Adipocyte (in vitro differentiated cells): ENCODE results near the gene CEP76.

ENCODE experiments used
- DNase-seq: peaks from one replicate; pipeline ENCODE4 v3.0.0-alpha.2; 2015; ENCODE audit warnings: low read depth
- H3K27me3 ChIP-seq: replicated peaks from 2 replicates; pipeline ENCODE4 v1.7.0; 2013; ENCODE audit warnings: mild to moderate bottlenecking, low read length, moderate library complexity; ENCODE audit not compliant: control insufficient read depth, insufficient read depth
- H3K36me3 ChIP-seq: 2 replicates; pipeline ENCODE4 v1.7.0; 2013; ENCODE audit warnings: low read length, mild to moderate bottlenecking, moderate library complexity; ENCODE audit not compliant: control insufficient read depth, insufficient read depth, severe bottlenecking
- H3K4me1 ChIP-seq: 2 replicates; pipeline ENCODE4 v1.7.0; 2013; ENCODE audit warnings: mild to moderate bottlenecking, low read length, moderate library complexity; ENCODE audit not compliant: control insufficient read depth, insufficient read depth
- H3K4me3 ChIP-seq: 2 replicates; pipeline ENCODE4 v1.7.0; 2013; ENCODE audit warnings: mild to moderate bottlenecking, low read length, moderate library complexity
- H3K9ac ChIP-seq: 2 replicates; pipeline ENCODE4 v1.7.0; 2013; ENCODE audit warnings: mild to moderate bottlenecking, low read length, moderate library complexity
- H3K9me3 ChIP-seq: 2 replicates; pipeline ENCODE4 v1.7.0; 2013; ENCODE audit warnings: mild to moderate bottlenecking, low read length, moderate library complexity; ENCODE audit not compliant: control insufficient read depth

Gene CEP76

GRCh38 chr18:12701161-12701560 lies 1.4 kb downstream of the CEP76 start:
- peaks cover 32% of the 10 kb centered on the region for H3K4me1 ChIP-seq
- H3K9ac ChIP-seq: peak overlapping the region; percentile 100
- peaks cover 12% of the 10 kb centered on the region for H3K36me3 ChIP-seq
- no peaks in the 10 kb centered on the region for H3K27me3 ChIP-seq
- DNase-seq: peak; percentile 13
- H3K4me3 ChIP-seq: peak overlapping the region; percentile 100
- H3K9me3 ChIP-seq: no peaks in the 10 kb centered on the region

GRCh38 chr18:12699747-12700146 lies 2.8 kb downstream of the CEP76 start:
- Histone ChIP-seq H3K4me3 (no peak overlapping the region), H3K27me3 (no peaks in the 10 kb centered on the region), H3K9me3 (no peaks in the 10 kb centered on the region), H3K4me1 (peaks cover 28% of the 10 kb centered on the region), H3K36me3 (peaks cover 12% of the 10 kb centered on the region), H3K9ac (no peak overlapping the region)
- no peak for DNase-seq

DNA sequence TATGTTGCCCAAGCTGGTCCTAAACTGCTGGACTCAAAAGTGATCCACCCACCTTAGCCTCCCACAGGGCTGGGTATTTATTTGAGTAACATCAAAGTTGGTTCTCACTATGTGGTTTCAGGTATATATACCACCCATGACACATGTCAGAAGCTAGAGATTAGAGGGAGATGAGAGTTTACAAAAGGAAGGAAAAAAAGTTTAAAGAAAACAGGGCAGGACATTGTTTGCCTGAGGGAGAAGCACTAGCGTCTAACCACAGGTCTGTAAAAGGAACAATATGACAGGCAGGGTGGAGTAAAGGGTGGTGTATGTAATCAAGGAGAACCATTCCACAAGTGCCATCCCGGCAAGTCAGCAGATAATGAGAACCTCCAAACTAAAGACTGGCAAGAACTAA lies 8.5 kb downstream of the CEP76 start:
- H3K36me3 ChIP-seq: peaks cover 14% of the 10 kb centered on the region
- H3K9ac ChIP-seq: no peak overlapping the region
- H3K4me3 ChIP-seq: no peak overlapping the region
- H3K9me3 ChIP-seq: no peaks in the 10 kb centered on the region
- DNase-seq: peak; percentile 22
- no peaks in the 10 kb centered on the region for H3K4me1 ChIP-seq
- H3K27me3 ChIP-seq: no peaks in the 10 kb centered on the region

- Histone ChIP-seq H3K9me3 (no peaks in the 10 kb centered on the region), H3K9ac (no peak overlapping the region), H3K4me1 (no peaks in the 10 kb centered on the region), H3K36me3 (peaks cover 11% of the 10 kb centered on the region), H3K27me3 (no peaks in the 10 kb centered on the region), H3K4me3 (no peak overlapping the region)
- no peak for DNase-seq
Observed at GRCh38 chr18:12692206-12692605, 10.3 kb downstream of the CEP76 start.

GRCh38 chr18:12689256-12689850 lies 13.2 kb downstream of the CEP76 start:
- H3K27me3 ChIP-seq: no peaks in the 10 kb centered on the region
- H3K36me3 ChIP-seq: peaks cover 7% of the 10 kb centered on the region
- no peaks in the 10 kb centered on the region for H3K4me1 ChIP-seq
- no peaks in the 10 kb centered on the region for H3K9me3 ChIP-seq
- no peak overlapping the region for H3K4me3 ChIP-seq
- no peak overlapping the region for H3K9ac ChIP-seq
- DNase-seq: no peak

DNA sequence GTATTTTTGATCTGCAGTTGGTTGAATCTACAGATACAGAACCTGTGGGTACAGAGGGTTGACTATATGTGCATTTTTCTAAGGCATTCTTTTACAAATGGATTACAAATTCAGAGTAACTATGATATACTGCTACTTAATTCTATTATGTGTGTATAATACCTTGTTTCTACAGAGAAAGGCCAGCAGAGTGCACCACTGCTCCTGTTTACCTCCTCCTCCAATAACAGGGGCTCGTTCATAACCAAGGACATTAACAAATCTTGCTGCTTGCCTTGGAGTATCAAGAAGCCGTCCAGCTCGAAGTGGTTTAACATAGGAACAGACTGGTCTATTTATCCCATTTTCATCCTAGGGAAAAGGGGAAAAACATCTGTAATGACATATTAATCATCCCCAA lies 16.4 kb downstream of the CEP76 start:
- Histone ChIP-seq H3K9ac (no peak overlapping the region), H3K4me3 (no peak overlapping the region), H3K9me3 (no peaks in the 10 kb centered on the region), H3K27me3 (no peaks in the 10 kb centered on the region), H3K36me3 (peaks cover 4% of the 10 kb centered on the region), H3K4me1 (no peaks in the 10 kb centered on the region)
- DNase-seq: no peak

GRCh38 chr18:12679183-12679786 lies 23.2 kb downstream of the CEP76 start:
- peak; percentile 69 for DNase-seq
- Histone ChIP-seq H3K9ac (peak overlapping the region; percentile 74), H3K36me3 (peaks cover 19% of the 10 kb centered on the region), H3K27me3 (no peaks in the 10 kb centered on the region), H3K4me1 (peaks cover 12% of the 10 kb centered on the region), H3K9me3 (no peaks in the 10 kb centered on the region), H3K4me3 (peak overlapping the region; percentile 52)

DNA sequence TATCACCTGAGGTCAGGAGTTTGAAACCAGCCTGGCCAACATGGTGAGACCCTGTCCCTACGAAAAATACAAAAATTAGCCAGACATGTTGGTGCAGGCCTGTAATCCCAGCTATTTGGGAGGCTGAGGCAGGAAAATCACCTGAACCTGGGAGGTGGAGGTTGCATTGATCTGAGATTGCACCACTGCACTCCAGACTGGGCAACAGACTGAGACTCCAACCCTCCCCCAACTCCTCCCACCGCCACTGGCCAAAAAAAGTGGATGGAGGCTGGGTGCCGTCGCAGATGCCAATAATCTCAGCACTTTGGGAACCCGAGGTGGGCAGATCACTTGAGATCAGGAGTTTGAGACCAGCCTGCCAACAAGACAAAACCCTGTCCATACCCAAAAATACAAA lies 34.5 kb downstream of the CEP76 start:
- Histone ChIP-seq H3K4me3 (no peak overlapping the region), H3K9me3 (no peaks in the 10 kb centered on the region), H3K4me1 (no peaks in the 10 kb centered on the region), H3K36me3 (peaks cover 7% of the 10 kb centered on the region), H3K9ac (no peak overlapping the region), H3K27me3 (no peaks in the 10 kb centered on the region)
- no peak for DNase-seq

DNA sequence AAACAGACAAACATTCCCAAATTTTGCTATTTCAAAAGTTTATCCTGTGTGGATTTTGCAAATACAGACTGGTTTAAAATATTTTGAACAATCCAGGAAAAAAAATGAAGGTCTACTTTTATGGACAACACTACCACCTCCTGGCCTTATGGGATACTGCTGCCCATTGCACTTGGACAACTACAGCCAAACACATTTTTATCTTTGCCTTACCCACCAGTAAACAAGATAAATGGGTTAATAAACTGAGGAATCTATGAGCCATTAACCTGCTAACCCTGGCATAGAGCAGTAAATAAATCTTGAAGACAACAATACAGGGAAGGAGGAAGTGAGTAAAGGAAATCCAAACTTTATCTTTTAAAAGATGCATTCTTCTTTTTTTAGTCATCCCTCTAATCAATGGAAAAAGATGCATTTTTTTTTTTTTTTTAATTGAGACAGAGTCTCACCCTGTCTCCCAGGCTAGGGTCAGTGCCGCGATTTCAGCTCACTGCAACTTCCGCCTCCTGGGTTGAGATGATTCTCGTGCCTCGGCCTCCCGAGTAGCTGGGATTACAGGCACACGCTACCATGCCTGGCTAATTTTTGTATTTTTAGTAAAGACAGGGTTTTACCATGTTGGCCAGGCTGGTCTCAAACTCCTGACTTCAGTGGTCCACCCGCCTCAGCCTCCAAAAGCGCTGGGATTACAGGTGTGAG lies 42.5 kb downstream of the CEP76 start:
- H3K9ac ChIP-seq: no peak overlapping the region
- no peaks in the 10 kb centered on the region for H3K9me3 ChIP-seq
- DNase-seq: peak; percentile 88
- H3K27me3 ChIP-seq: no peaks in the 10 kb centered on the region
- H3K36me3 ChIP-seq: no peaks in the 10 kb centered on the region
- H3K4me1 ChIP-seq: peaks cover 15% of the 10 kb centered on the region
- H3K4me3 ChIP-seq: no peak overlapping the region

GRCh38 chr18:12658426-12659138 lies 43.9 kb downstream of the CEP76 start:
- Histone ChIP-seq H3K4me1 (peaks cover 18% of the 10 kb centered on the region), H3K27me3 (no peaks in the 10 kb centered on the region), H3K4me3 (peak overlapping the region; percentile 97), H3K9me3 (no peaks in the 10 kb centered on the region), H3K9ac (peak overlapping the region; percentile 77), H3K36me3 (no peaks in the 10 kb centered on the region)
- DNase-seq: peak; percentile 32
